Suppressor macrophage treated with lipopolysaccharide for 4 hours (primary cell): Measurements from ENCODE around the gene PSG1.
A peak's percentile ranks its signal among the peaks of the same experiment; 100 is the strongest.
"Not testable (repeated sequence)": the region's sequence is repeated elsewhere in the genome, so short reads cannot be mapped to it uniquely, and the experiment has no call there.

Experiments used
- DNase-seq: peaks from one replicate; pipeline ENCODE4 v3.0.0-alpha.2; 2020

PSG1 gene

GRCh38 chr19:42880621-42881020 lies 1.1 kb upstream of the PSG1 start:
- not testable (repeated sequence) for DNase-seq

- not testable (repeated sequence) for DNase-seq
Observed at GRCh38 chr19:42876596-42876995, 2.9 kb downstream of the PSG1 start.

- DNase-seq = not testable (repeated sequence)
Observed at GRCh38 chr19:42875881-42876280, 3.6 kb downstream of the PSG1 start.

GRCh38 chr19:42874901-42875813 lies 4.4 kb downstream of the PSG1 start:
- not testable (repeated sequence) for DNase-seq

- DNase-seq = not testable (repeated sequence)
Observed at GRCh38 chr19:42874136-42874535, 5.4 kb downstream of the PSG1 start.

GRCh38 chr19:42872608-42873007 lies 6.9 kb downstream of the PSG1 start:
- no peak for DNase-seq

GRCh38 chr19:42857544-42857867 lies 22.0 kb downstream of the PSG1 start:
- no peak for DNase-seq

GRCh38 chr19:42856866-42857543 lies 22.5 kb downstream of the PSG1 start:
- peak; percentile 2 for DNase-seq

GRCh38 chr19:42854745-42855144 lies 24.8 kb downstream of the PSG1 start:
- not testable (repeated sequence) for DNase-seq

- not testable (repeated sequence) for DNase-seq
Observed at GRCh38 chr19:42853231-42853630, 26.3 kb downstream of the PSG1 start.

- not testable (repeated sequence) for DNase-seq
Observed at GRCh38 chr19:42852821-42853220, 26.7 kb downstream of the PSG1 start.

GRCh38 chr19:42851718-42852280 lies 27.7 kb downstream of the PSG1 start:
- not testable (repeated sequence) for DNase-seq

- peak; percentile 44 for DNase-seq
Observed at GRCh38 chr19:42850981-42851717, 28.4 kb downstream of the PSG1 start.

- no peak for DNase-seq
Observed at GRCh38 chr19:42846597-42846996, 32.9 kb downstream of the PSG1 start.

- not testable (repeated sequence) for DNase-seq
Observed at GRCh38 chr19:42843631-42844030, 35.9 kb downstream of the PSG1 start.

GRCh38 chr19:42832746-42833442 lies 46.6 kb downstream of the PSG1 start:
- DNase-seq = not testable (repeated sequence)

- DNase-seq = not testable (repeated sequence)
Observed at GRCh38 chr19:42832023-42832680, 47.4 kb downstream of the PSG1 start.

- no peak for DNase-seq
Observed at GRCh38 chr19:42831221-42832019, 48.1 kb downstream of the PSG1 start.

GRCh38 chr19:42821306-42821977 lies 58.1 kb downstream of the PSG1 start:
- not testable (repeated sequence) for DNase-seq

GRCh38 chr19:42819960-42820650 lies 59.4 kb downstream of the PSG1 start:
- DNase-seq = not testable (repeated sequence)
